HepG2 (cell line): ENCODE results near the gene CARD16. TPM values are rescaled to one million over a fixed set of nuclear protein-coding genes. Genes with fewer than 3 reads are reported as not detected.
A peak's percentile ranks its signal among the peaks of the same experiment; 100 is the strongest.

Experiments
- ATRX ChIP-seq: sonication (generic); formaldehyde crosslinking; IDR thresholded peaks from 2 replicates; pipeline ENCODE4 v1.4.0; 2020; ENCODE audit warnings: missing genetic modification reagents, borderline replicate concordance
- BRF2 ChIP-seq: sonication (generic); formaldehyde crosslinking; IDR thresholded peaks from 2 replicates; pipeline ENCODE4 v1.8.1; 2022; ENCODE audit warnings: mild to moderate bottlenecking, missing genetic modification reagents
- DNMT3B ChIP-seq: conservative IDR thresholded peaks from 2 replicates; pipeline ENCODE4 v1.6.1; 2016; ENCODE audit warnings: missing biosample characterization, control low read depth
- EEA1 ChIP-seq: sonication (generic); formaldehyde crosslinking; IDR thresholded peaks from 2 replicates; pipeline ENCODE4 v1.5.1; 2020; ENCODE audit warnings: mild to moderate bottlenecking, missing genetic modification reagents, borderline replicate concordance
- HBP1 ChIP-seq: IDR thresholded peaks from 2 replicates; pipeline ENCODE4 v1.6.1; 2016; ENCODE audit warnings: low read depth, control low read depth
- HNF4A ChIP-seq: sonication (generic); formaldehyde crosslinking; IDR thresholded peaks from 2 replicates; pipeline ENCODE4 v1.4.0; 2020; ENCODE audit warnings: missing genetic modification reagents
- MAZ ChIP-seq, 2 experiments: sonication (generic) in 1 of 2; formaldehyde crosslinking in 1 of 2; IDR thresholded peaks; 2 replicates each; pipeline versions ENCODE4 v1.5.0 to v1.6.1; 2012 to 2020; ENCODE audit warnings: low read depth in 2 of 2, mild to moderate bottlenecking in 2 of 2, borderline replicate concordance in 1 of 2, improper control_type of control experiment in 1 of 2, low read length in 1 of 2, missing genetic modification reagents in 1 of 2, moderate library complexity in 1 of 2
- MTA3 ChIP-seq: sonication (generic); formaldehyde crosslinking; IDR thresholded peaks from 2 replicates; pipeline ENCODE4 v1.4.0; 2020; ENCODE audit warnings: missing genetic modification reagents
- NCOR1 ChIP-seq: fragments of 200-600 bp; sonication (generic); IDR thresholded peaks from 2 replicates; pipeline ENCODE4 v1.7.0; 2017; ENCODE audit warnings: antibody characterized with exemption, low read length, borderline replicate concordance
- PCBP1 ChIP-seq: fragments of 200-400 bp; formaldehyde crosslinking; IDR thresholded peaks from 2 replicates; pipeline ENCODE4 v1.6.1; 2017; ENCODE audit warnings: mild to moderate bottlenecking, low read depth, low read length, borderline replicate concordance
- POGZ ChIP-seq: sonication (generic); formaldehyde crosslinking; IDR thresholded peaks from 2 replicates; pipeline ENCODE4 v1.4.0; 2020; ENCODE audit warnings: mild to moderate bottlenecking, missing genetic modification reagents
- RAD21 ChIP-seq: fragments of 450-650 bp; formaldehyde crosslinking; IDR thresholded peaks from 2 replicates; pipeline ENCODE4 v1.5.0; 2020; ENCODE audit warnings: mild to moderate bottlenecking
- RFX1 ChIP-seq: fragments of 450-650 bp; IDR thresholded peaks from 2 replicates; pipeline ENCODE4 v1.6.1; 2017
- SIX4 ChIP-seq: sonication (generic); formaldehyde crosslinking; IDR thresholded peaks from 2 replicates; pipeline ENCODE4 v1.4.0; 2020; ENCODE audit warnings: missing genetic modification reagents
- SOX5 ChIP-seq: IDR thresholded peaks from 2 replicates; pipeline ENCODE4 v1.6.1; 2016; ENCODE audit warnings: borderline replicate concordance
- TEF ChIP-seq: sonication (generic); formaldehyde crosslinking; IDR thresholded peaks from 2 replicates; pipeline ENCODE4 v1.5.0; 2020; ENCODE audit warnings: missing genetic modification reagents
- TOPORS ChIP-seq: sonication (generic); formaldehyde crosslinking; IDR thresholded peaks from 2 replicates; pipeline ENCODE4 v1.8.0; 2023; ENCODE audit warnings: mild to moderate bottlenecking, missing genetic modification reagents
- TP53 ChIP-seq: sonication (generic); formaldehyde crosslinking; conservative IDR thresholded peaks from 2 replicates; pipeline ENCODE4 v1.4.0; 2020; ENCODE audit warnings: missing genetic modification reagents
- ZBTB43 ChIP-seq: sonication (generic); formaldehyde crosslinking; conservative IDR thresholded peaks from 2 replicates; pipeline ENCODE4 v1.4.0; 2020; ENCODE audit warnings: missing genetic modification reagents
- ZFP90 ChIP-seq: sonication (generic); formaldehyde crosslinking; IDR thresholded peaks from 2 replicates; pipeline ENCODE4 v1.8.0; 2022; ENCODE audit warnings: missing genetic modification reagents, mild to moderate bottlenecking, inconsistent platforms, borderline replicate concordance
- ZNF367 ChIP-seq: sonication (generic); formaldehyde crosslinking; IDR thresholded peaks from 2 replicates; pipeline ENCODE4 v1.4.0; 2020; ENCODE audit warnings: missing genetic modification reagents, borderline replicate concordance
- ZNF562 ChIP-seq: sonication (generic); formaldehyde crosslinking; IDR thresholded peaks from 2 replicates; pipeline ENCODE4 v1.8.0; 2022; ENCODE audit warnings: missing genetic modification reagents, borderline replicate concordance
- ZNF761 ChIP-seq: sonication (generic); formaldehyde crosslinking; conservative IDR thresholded peaks from 2 replicates; pipeline ENCODE4 v1.4.0; 2020; ENCODE audit warnings: mild to moderate bottlenecking, missing genetic modification reagents
- ZNF839 ChIP-seq: sonication (generic); formaldehyde crosslinking; IDR thresholded peaks from 2 replicates; pipeline ENCODE4 v1.4.0; 2020; ENCODE audit warnings: missing genetic modification reagents, mild to moderate bottlenecking, borderline replicate concordance
- polyA plus RNA-seq, 8 experiments: library from polyadenylated mRNA; depleted of rRNA in 3 of 8; stranded (reverse) in 7 of 8; unstranded in 1 of 8; fragments of >200 nt; fragmentation: Illumina TruSeq in 4 of 8; extraction: Trizol in 4 of 8; gene quantifications; 2 replicates each; pipeline versions ENCODE4 v1.2.1 to v1.2.3, GENCODE V29; 2011 to 2016; ENCODE audit warnings: low read depth in 4 of 8, missing spikeins in 1 of 8, mixed read lengths in 1 of 8; ENCODE audit not compliant: insufficient read depth in 1 of 8
- total RNA-seq, 5 experiments: library from RNA; depleted of rRNA; stranded (reverse); fragments of >200 nt; fragmentation: Illumina TruSeq; extraction: Trizol; gene quantifications; 2 replicates each; pipeline ENCODE4 v1.2.3, GENCODE V29; 2016; ENCODE audit warnings: low read depth in 1 of 5

The CARD16 gene
- total and polyA plus RNA-seq, 2 of the 13 experiments (the other 11 are each of a cell fraction or from before 2014, with no cell fraction given): 0.34 TPM; not detected in 1

GRCh38 chr11:104995001-104995408 is 50.1 kb downstream of the CARD16 start (continued):
- no peak for TF ChIP-seq ZNF562
- TF ChIP-seq SOX5 (CRISPR knock-in tag): peak; percentile 89
- TF ChIP-seq ZNF839 (CRISPR knock-in tag): no peak
- no peak for TF ChIP-seq ZNF367
- TF ChIP-seq DNMT3B (CRISPR knock-in tag): no peak
- no peak for TF ChIP-seq PCBP1
- TF ChIP-seq MTA3 (CRISPR knock-in tag): no peak
- TF ChIP-seq ZBTB43 (CRISPR knock-in tag): no peak; the same call in 1 of the 2 replicates
- no peak for TF ChIP-seq MAZ (IDR thresholded peaks at IDR 0.05; ENCODE audit: borderline replicate concordance, low read depth, low read length)
- no peak for TF ChIP-seq MAZ (CRISPR knock-in tag; IDR thresholded peaks at IDR 0.05; ENCODE audit: low read depth)
- TF ChIP-seq EEA1 (CRISPR knock-in tag): no peak
- peak; percentile 41; the same call in 1 of the 2 replicates for TF ChIP-seq BRF2 (CRISPR knock-in tag)
- TF ChIP-seq ZFP90 (CRISPR knock-in tag): no peak
- no peak for TF ChIP-seq RAD21
- TF ChIP-seq NCOR1: peak; percentile 39; the same call in 1 of the 2 replicates
- peak; percentile 95 for TF ChIP-seq SIX4
- 0 out of 2 replicates have a peak, but pooled peaks have one; percentile 57 for TF ChIP-seq TOPORS (CRISPR knock-in tag)
- TF ChIP-seq TEF: no peak
- TF ChIP-seq POGZ (CRISPR knock-in tag): peak; percentile 91
- TF ChIP-seq ATRX (CRISPR knock-in tag): no peak
- TF ChIP-seq HBP1 (CRISPR knock-in tag): no peak
- peak; percentile 84 for TF ChIP-seq HNF4A
- no peak for TF ChIP-seq TP53
- TF ChIP-seq ZNF761 (CRISPR knock-in tag): 0 out of 2 replicates have a peak, but pooled peaks have one; percentile 54
- TF ChIP-seq RFX1: no peak
